Natural killer cell (primary cell): Measurements from ENCODE around the gene FJX1. TPM values are rescaled to one million over a fixed set of nuclear protein-coding genes. Genes with fewer than 3 reads are reported as not detected.

Source experiments
- ATAC-seq, 3 donors: fragments of 150-1000 bp in 2 of 3; fragments of 200-7000 bp in 1 of 3; cut with Tn5 transposase; 1 replicate in 1 of 3; 2 replicates in 2 of 3; pipeline ENCODE4 v1.10.0; 2021; ENCODE audit warnings: mild to moderate bottlenecking in 2 of 3, moderate library complexity in 2 of 3
- DNase-seq, 2 donors: peaks; one replicate each; pipeline versions ENCODE4 v3.0.0 to v3.0.0-alpha.2; 2013 to 2021; ENCODE audit warnings: mixed read lengths in 1 of 2
- H3K27ac ChIP-seq: one replicate; pipeline ENCODE4 v1.5.1; 2013; ENCODE audit warnings: mild to moderate bottlenecking, low read length
- H3K27me3 ChIP-seq: one replicate; pipeline ENCODE4 v1.6.1; 2013; ENCODE audit warnings: low read length; ENCODE audit not compliant: control insufficient read depth, insufficient read depth
- H3K36me3 ChIP-seq: one replicate; pipeline ENCODE4 v1.6.1; 2013; ENCODE audit warnings: low read length; ENCODE audit not compliant: control insufficient read depth, insufficient read depth
- H3K4me1 ChIP-seq: one replicate; pipeline ENCODE4 v1.6.1; 2013; ENCODE audit warnings: low read length; ENCODE audit not compliant: control insufficient read depth, insufficient read depth
- H3K4me3 ChIP-seq: one replicate; pipeline ENCODE4 v1.5.1; 2013; ENCODE audit warnings: low read length
- H3K9me3 ChIP-seq: one replicate; pipeline ENCODE4 v1.6.1; 2013; ENCODE audit warnings: low read length; ENCODE audit not compliant: control insufficient read depth, insufficient read depth
- H3K27ac Mint-ChIP-seq, 2 donors: one replicate each; pipeline ENCODE4 v1.8.0; 2022; ENCODE audit warnings: mild to moderate bottlenecking in 2 of 2, mixed read lengths in 2 of 2, moderate library complexity in 1 of 2
- H3K27me3 Mint-ChIP-seq, 2 donors: one replicate each; pipeline ENCODE4 v1.8.0; 2022; ENCODE audit warnings: low read depth in 2 of 2, mixed read lengths in 2 of 2
- H3K36me3 Mint-ChIP-seq: one replicate; pipeline ENCODE4 v1.8.0; 2022; ENCODE audit warnings: mixed read lengths
- H3K4me1 Mint-ChIP-seq, 2 donors: one replicate each; pipeline ENCODE4 v1.8.0; 2022; ENCODE audit warnings: mixed read lengths in 2 of 2
- H3K4me3 Mint-ChIP-seq: one replicate; pipeline ENCODE4 v1.8.0; 2022; ENCODE audit warnings: mild to moderate bottlenecking, moderate library complexity, mixed read lengths
- H3K9me3 Mint-ChIP-seq, 2 donors: one replicate each; pipeline ENCODE4 v1.8.0; 2022; ENCODE audit warnings: mixed read lengths in 2 of 2
- CTCF ChIP-seq: fragments of 200-600 bp; IDR thresholded peaks from one replicate; pipeline ENCODE4 v1.8.0; 2022; ENCODE audit warnings: antibody characterized with exemption
- WGBS: methylation state at CpG from one replicate; pipeline ENCODE4 v1.1.7; 2013; ENCODE audit warnings: missing lambda C conversion rate; ENCODE audit not compliant: insufficient coverage; 5-methylcytosine and 5-hydroxymethylcytosine counted together
- intact Hi-C: fragments of 100-400 bp; cut with micrococcal nuclease; formaldehyde crosslinking; loops from one replicate; pipeline ENCODE4 v1.14.2; 2022
- total RNA-seq, 4 donors: library from RNA; stranded (reverse); fragments of 120-200 nt in 1 of 4; gene quantifications; one replicate each; pipeline versions ENCODE4 v1.2.3 to v1.2.4, GENCODE V29; 2013 to 2022

Gene FJX1
- total RNA-seq, 3 donors from 2014 or later (not counting 1 experiment from before 2014, with no cell fraction given): not detected

DNA sequence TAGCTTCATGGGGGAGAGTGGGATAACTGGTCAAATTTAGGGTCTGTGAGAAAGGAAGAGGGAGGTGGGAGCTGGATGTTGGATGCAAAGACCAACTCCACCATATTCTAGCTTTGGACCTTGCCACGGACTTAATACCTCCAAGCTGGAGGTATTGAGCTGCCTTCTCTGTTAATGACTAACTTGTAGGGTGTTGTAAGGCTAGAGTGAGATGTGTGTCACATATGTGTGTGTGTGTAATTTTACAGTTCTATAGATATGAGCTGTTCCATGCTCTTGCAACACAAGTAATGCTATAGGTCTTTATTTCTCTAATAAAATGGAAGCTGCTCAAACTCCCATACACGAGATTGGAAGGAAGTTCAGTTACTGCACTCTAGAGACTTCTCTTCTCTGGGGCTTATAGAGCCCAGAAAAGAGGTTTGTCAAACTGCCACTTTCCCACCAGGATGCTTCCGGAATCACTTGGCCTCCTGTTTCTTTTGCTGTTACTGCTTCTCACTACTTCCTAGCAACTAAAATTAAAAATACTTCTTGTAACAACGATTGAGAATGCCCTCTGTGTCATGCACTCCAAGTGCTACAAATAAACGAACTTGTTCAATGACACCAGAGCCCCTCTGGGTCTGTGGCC lies 16.0 kb upstream of the FJX1 start:
- Mint-ChIP-seq H3K36me3 (no peaks in the 10 kb centered on the region), H3K27me3 (peaks cover 23 to 52% of the 10 kb centered on the region in 2 donors)
- H3K4me1 ChIP-seq: no peaks in the 10 kb centered on the region

GRCh38 chr11:35602979-35603378 lies 15.3 kb upstream of the FJX1 start:
- Mint-ChIP-seq H3K27me3 (peaks cover 26 to 56% of the 10 kb centered on the region in 2 donors), H3K36me3 (no peaks in the 10 kb centered on the region)
- no peak for DNase-seq

More for the DNA sequence above, 16.0 kb upstream of the FJX1 start:
- Histone ChIP-seq H3K9me3 (no peaks in the 10 kb centered on the region), H3K27me3 (no peaks in the 10 kb centered on the region), H3K4me3 (no peak overlapping the region), H3K27ac (no peak overlapping the region), H3K36me3 (no peaks in the 10 kb centered on the region)
- Mint-ChIP-seq H3K4me1 (no peaks in the 10 kb centered on the region), H3K9me3 (no peaks in the 10 kb centered on the region), H3K27ac (no peak overlapping the region), H3K4me3 (no peak overlapping the region)
- no peak for TF ChIP-seq CTCF
- intact Hi-C loops: no loop called here
- 76% methylated on average over 5 of the region's 5 CpGs for WGBS
- DNase-seq: no peak
- ATAC-seq: no peak

DNA sequence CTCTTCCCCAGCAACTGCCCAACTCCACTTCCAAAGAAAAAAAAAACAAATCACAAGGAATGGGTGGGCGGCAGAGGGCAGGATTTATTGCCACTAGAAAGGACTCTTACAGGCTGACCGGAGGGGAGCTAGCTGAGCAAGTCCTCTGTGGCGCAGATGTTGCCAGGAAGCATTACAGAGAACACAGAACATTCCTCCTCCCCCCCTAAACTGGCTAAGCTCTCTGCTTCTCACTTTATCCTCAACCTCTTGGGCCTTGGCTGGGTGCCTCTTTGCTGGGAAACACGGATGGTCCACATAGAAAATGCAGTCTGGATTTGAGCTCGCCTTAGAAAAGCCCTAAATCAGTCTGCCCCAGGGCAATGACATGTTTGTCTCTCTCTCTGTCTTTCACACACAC lies 12.6 kb upstream of the FJX1 start:
- no peak for ATAC-seq
- no peak for TF ChIP-seq CTCF
- no peak overlapping the region for H3K4me3 ChIP-seq
- no peaks in the 10 kb centered on the region for H3K27me3 ChIP-seq
- 75% methylated on average over 5 of the region's 5 CpGs for WGBS
- Mint-ChIP-seq H3K27me3 (peaks cover 24 to 61% of the 10 kb centered on the region in 2 donors), H3K36me3 (no peaks in the 10 kb centered on the region), H3K9me3 (no peaks in the 10 kb centered on the region), H3K27ac (no peak overlapping the region), H3K4me3 (no peak overlapping the region), H3K4me1 (no peaks in the 10 kb centered on the region)
- H3K4me1 ChIP-seq: no peaks in the 10 kb centered on the region
- no peaks in the 10 kb centered on the region for H3K9me3 ChIP-seq
- H3K36me3 ChIP-seq: no peaks in the 10 kb centered on the region
- intact Hi-C loops: no loop called here
- DNase-seq: no peak
- no peak overlapping the region for H3K27ac ChIP-seq

More at GRCh38 chr11:35602979-35603378, 15.3 kb upstream of the FJX1 start:
- 100% methylated on average over 1 of the region's 3 CpGs for WGBS
- no peaks in the 10 kb centered on the region for H3K27me3 ChIP-seq
- H3K27ac ChIP-seq: no peak overlapping the region
- no peaks in the 10 kb centered on the region for H3K4me1 Mint-ChIP-seq
- H3K27ac Mint-ChIP-seq: no peak overlapping the region
- no peaks in the 10 kb centered on the region for H3K36me3 ChIP-seq
- H3K9me3 ChIP-seq: no peaks in the 10 kb centered on the region
- no peak overlapping the region for H3K4me3 Mint-ChIP-seq
- no peak for ATAC-seq
- intact Hi-C loops: no loop called here
- H3K9me3 Mint-ChIP-seq: no peaks in the 10 kb centered on the region
- no peak for TF ChIP-seq CTCF
- no peak overlapping the region for H3K4me3 ChIP-seq
- H3K4me1 ChIP-seq: no peaks in the 10 kb centered on the region

GRCh38 chr11:35606206-35606605 lies 12.1 kb upstream of the FJX1 start:
- Mint-ChIP-seq H3K27me3 (peaks cover 24 to 64% of the 10 kb centered on the region in 2 donors), H3K36me3 (no peaks in the 10 kb centered on the region), H3K9me3 (no peaks in the 10 kb centered on the region), H3K4me3 (no peak overlapping the region), H3K27ac (no peak overlapping the region), H3K4me1 (no peaks in the 10 kb centered on the region)
- TF ChIP-seq CTCF: no peak
- ATAC-seq (no peak), DNase-seq (no peak)
- no peak overlapping the region for H3K27ac ChIP-seq
- no peaks in the 10 kb centered on the region for H3K27me3 ChIP-seq
- H3K4me1 ChIP-seq: no peaks in the 10 kb centered on the region
- H3K9me3 ChIP-seq: no peaks in the 10 kb centered on the region
- H3K36me3 ChIP-seq: no peaks in the 10 kb centered on the region
- no peak overlapping the region for H3K4me3 ChIP-seq
- WGBS: 91% methylated on average over 4 of the region's 5 CpGs
- intact Hi-C loops: no loop called here
